Right atrium auricular region (tissue), 2 donors: ENCODE data around the gene DPY19L2. TPM values are rescaled to one million over a fixed set of nuclear protein-coding genes. Genes with fewer than 3 reads are reported as not detected.
"Not testable (repeated sequence)": the region's sequence is repeated elsewhere in the genome, so short reads cannot be mapped to it uniquely, and the experiment has no call there.

Source experiments
- DNase-seq: peaks from one replicate; pipeline ENCODE4 v3.0.0-alpha.2; 2019; ENCODE audit warnings: low spot score
- H3K27ac ChIP-seq, 2 donors: fragments of 200-600 bp; sonication (generic); 1 replicate in 1 of 2; 2 replicates in 1 of 2; pipeline ENCODE4 v1.5.1; 2016 to 2019
- H3K27me3 ChIP-seq, 2 donors: fragments of 200-600 bp; sonication (generic); one replicate each; pipeline versions ENCODE4 v1.5.1 to v1.6.0; 2017 to 2019
- H3K36me3 ChIP-seq: fragments of 200-600 bp; sonication (generic); one replicate; pipeline ENCODE4 v1.5.1; 2016
- H3K4me1 ChIP-seq, 2 donors: fragments of 200-600 bp; sonication (generic); one replicate each; pipeline versions ENCODE4 v1.5.1 to v1.6.0; 2017 to 2019
- H3K4me3 ChIP-seq, 2 donors: fragments of 200-600 bp; sonication (generic); 1 replicate in 1 of 2; 2 replicates in 1 of 2; pipeline ENCODE4 v1.5.1; 2017 to 2019; ENCODE audit warnings: mild to moderate bottlenecking in 1 of 2, moderate library complexity in 1 of 2
- H3K9me3 ChIP-seq, 2 donors: fragments of 200-600 bp; sonication (generic); one replicate each; pipeline ENCODE4 v1.5.1; 2019
- total RNA-seq, 2 donors: library from RNA; depleted of rRNA; stranded (reverse); fragments of >200 nt; gene quantifications; one replicate each; pipeline ENCODE4 v1.1.0, GENCODE V29; 2016
- TF ChIP-seq, protein P1 (sequence below), 2 donors: fragments of 200-600 bp; sonication (generic); IDR thresholded peaks; one replicate each; pipeline ENCODE4 v1.5.1; 2019; ENCODE audit warnings: antibody characterized with exemption in 2 of 2

DPY19L2 gene
- total RNA-seq, 2 donors from 2014 or later = 19.1 to 27.7 TPM

DNA sequence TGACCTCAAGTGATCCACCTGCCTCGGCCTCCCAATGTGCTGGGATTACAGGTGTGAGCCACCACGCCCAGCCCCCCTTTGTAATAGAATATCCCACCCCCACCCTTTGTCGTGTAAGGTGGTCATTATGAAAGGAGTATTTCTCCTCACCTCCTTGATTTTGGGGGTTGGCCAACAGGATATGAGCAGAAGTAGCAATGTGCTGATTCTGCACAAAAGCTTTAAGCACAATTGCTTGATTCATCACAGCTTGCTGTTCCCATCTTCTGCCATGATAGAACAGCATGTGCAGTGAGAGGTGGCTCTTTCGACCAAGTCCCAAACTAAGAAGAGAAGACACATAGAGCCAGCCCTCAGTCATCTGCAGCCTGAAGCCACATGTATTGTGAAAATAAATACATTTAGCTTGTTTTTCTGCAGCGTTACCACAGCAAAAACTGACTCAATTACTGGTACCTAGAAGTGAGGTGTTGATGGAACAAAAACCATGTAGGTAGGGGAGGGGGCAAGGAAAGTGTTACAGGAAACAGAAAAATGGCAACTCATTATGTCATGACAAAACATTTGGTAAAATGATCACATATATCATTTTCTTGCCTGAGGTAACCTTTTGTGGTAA, 122.9 kb downstream of the DPY19L2 start:
- H3K4me1 ChIP-seq, DNase-seq, H3K4me3 ChIP-seq, H3K9me3 ChIP-seq, H3K27me3 ChIP-seq, H3K36me3 ChIP-seq, H3K27ac ChIP-seq: not testable (repeated sequence)

DNA sequence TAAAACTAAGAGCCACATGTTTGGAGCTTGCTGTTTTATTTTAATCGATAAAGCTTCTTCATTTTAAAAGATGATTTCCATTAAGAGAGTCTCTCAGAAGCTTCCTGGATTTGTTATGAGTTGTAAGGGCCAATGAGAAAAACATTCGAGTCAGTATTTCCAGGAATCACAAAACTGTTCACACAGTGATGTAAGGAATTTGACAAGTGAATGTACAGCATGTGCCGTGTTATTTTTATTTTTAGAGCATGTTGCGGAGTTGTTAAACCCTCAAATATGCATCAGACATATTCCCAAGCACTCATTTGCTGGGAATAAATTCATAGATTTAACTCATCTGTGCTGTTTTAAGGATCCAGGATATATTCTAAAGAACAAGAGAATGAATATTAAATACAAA, 129.6 kb downstream of the DPY19L2 start:
- not testable (repeated sequence) for H3K36me3 ChIP-seq, DNase-seq, H3K4me1 ChIP-seq, H3K9me3 ChIP-seq, H3K4me3 ChIP-seq, H3K27me3 ChIP-seq
- H3K27ac ChIP-seq = peak overlapping the region in 1 of 2 donors; percentile 62

DNA sequence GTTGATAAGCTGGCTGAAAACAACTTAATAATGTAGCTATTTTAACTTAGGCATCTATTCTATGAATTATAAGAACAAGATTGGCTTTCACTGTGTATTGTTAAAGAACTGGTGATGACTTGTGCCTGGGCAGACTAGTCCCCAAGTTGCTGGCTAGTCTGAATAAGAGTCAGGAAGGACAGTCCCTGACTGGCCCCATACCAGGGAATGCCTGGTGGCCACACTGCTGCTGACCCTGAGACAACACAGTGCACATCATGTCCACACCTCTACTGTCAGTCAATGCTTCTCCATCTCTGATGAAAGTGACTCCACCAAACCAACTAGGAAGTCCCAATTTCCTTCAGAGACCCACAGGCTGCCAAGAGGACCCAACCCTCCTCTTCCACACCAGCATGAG, 130.5 kb downstream of the DPY19L2 start:
- not testable (repeated sequence) for H3K27me3 ChIP-seq, H3K36me3 ChIP-seq, H3K4me3 ChIP-seq, H3K27ac ChIP-seq, DNase-seq, H3K4me1 ChIP-seq, H3K9me3 ChIP-seq

DNA sequence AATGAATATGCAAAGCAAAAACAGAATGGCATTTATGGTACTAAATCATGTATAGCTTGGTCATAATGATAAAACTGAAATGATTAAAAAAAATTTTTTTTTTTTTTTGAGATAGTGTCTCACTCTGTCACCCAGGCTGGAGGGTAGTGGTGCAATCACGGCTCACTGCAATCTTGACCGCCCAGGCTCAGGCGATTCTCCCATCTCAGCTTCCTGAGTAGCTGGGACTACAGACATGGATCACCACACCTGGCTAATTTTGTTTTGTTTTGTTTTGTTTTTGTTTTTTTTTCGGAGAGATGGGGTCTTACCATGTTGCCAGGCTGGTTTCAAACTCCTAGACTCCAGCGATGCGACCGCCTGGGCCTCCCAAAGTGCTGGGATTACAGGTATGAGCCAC, 138.7 kb downstream of the DPY19L2 start:
- not testable (repeated sequence) for H3K36me3 ChIP-seq, H3K27ac ChIP-seq, H3K4me1 ChIP-seq, H3K4me3 ChIP-seq, DNase-seq, H3K27me3 ChIP-seq, H3K9me3 ChIP-seq

DNA sequence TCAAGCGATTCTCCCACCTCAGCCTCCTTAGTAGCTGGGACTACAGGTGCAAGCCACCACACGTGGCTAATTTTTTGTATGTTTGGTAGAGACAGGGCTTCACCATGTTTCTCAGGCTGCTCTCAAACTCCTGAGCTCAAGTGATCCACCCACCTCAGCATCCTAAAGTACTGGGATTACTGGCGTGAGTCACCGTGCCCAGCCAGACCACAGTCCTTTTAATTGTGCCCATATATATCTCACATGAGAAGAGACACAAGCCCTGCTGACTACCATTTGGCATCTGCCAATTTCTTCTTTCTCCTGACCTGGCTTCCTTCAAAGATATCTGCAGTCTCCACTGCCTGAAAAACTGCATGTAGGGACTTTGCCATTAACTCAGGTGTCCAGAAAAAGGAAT, 142.5 kb downstream of the DPY19L2 start:
- Histone ChIP-seq H3K9me3 (peaks cover 0 to 10% of the 10 kb centered on the region in 2 donors), H3K27me3 (no peaks in the 10 kb centered on the region), H3K4me1 (no peaks in the 10 kb centered on the region), H3K27ac (no peak overlapping the region), H3K4me3 (no peak overlapping the region), H3K36me3 (no peaks in the 10 kb centered on the region)
- DNase-seq = no peak
- TF ChIP-seq, protein P1, sequence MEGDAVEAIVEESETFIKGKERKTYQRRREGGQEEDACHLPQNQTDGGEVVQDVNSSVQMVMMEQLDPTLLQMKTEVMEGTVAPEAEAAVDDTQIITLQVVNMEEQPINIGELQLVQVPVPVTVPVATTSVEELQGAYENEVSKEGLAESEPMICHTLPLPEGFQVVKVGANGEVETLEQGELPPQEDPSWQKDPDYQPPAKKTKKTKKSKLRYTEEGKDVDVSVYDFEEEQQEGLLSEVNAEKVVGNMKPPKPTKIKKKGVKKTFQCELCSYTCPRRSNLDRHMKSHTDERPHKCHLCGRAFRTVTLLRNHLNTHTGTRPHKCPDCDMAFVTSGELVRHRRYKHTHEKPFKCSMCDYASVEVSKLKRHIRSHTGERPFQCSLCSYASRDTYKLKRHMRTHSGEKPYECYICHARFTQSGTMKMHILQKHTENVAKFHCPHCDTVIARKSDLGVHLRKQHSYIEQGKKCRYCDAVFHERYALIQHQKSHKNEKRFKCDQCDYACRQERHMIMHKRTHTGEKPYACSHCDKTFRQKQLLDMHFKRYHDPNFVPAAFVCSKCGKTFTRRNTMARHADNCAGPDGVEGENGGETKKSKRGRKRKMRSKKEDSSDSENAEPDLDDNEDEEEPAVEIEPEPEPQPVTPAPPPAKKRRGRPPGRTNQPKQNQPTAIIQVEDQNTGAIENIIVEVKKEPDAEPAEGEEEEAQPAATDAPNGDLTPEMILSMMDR (IDR thresholded peaks at IDR 0.05) = no peak

DNA sequence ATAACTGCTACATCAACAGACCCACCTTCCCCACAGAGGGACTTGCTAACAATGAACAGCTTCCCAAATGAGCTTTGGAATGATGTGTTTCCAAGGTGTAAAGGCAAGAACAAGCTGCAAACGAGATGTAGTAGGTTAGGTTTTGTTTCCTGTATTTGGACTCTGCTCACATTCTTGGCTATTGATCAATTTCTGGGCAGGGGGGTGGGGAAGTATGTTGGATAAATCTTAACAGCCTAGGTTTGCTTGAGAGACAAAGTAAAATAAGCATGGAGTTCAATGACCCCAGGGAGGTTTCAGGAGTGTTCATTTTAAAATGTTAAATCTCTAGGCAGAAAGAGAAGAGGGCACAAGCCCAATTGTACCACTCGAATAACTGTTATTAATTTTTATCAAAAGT, 146.6 kb downstream of the DPY19L2 start:
- DNase-seq = no peak

More for the DNA sequence above, 146.6 kb downstream of the DPY19L2 start:
- Histone ChIP-seq H3K36me3 (no peaks in the 10 kb centered on the region), H3K9me3 (no peaks in the 10 kb centered on the region), H3K4me1 (no peaks in the 10 kb centered on the region), H3K27me3 (no peaks in the 10 kb centered on the region), H3K4me3 (no peak overlapping the region), H3K27ac (no peak overlapping the region)
- TF ChIP-seq, protein P1 (IDR thresholded peaks at IDR 0.05) = no peak

Other genes starting within 250 kb of the DPY19L2 start
- gene RXYLT1, start 111.4 kb upstream of the DPY19L2 start, total RNA-seq = 10 to 100 TPM; 18.7 to 21.7 TPM
- gene SRGAP1, start 176.2 kb upstream of the DPY19L2 start, total RNA-seq = 1 to 10 TPM; 1.4 to 3.3 TPM